ENCODE results near the gene FREY1.

The FREY1 gene

DNA sequence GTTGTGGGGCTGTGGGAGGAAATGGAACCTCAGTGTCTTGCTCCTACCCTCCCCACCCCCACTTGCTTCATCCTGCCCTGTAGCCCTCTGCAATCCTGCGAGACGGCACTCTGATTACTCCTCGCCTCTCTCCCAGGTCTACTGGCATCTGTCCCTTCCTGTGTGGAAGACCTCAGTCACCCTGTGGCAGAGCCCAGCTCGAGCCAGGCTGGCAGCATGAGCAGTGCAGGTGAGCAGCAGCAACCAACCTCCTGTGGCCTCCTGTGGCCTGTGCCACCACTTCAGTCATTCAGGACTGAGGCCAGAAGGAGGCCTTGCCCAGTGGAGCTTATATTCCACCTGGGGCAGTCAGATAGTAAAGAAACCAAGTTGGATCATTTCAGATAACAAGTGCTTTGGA lies 36.4 kb downstream of the FREY1 start:
- H3K9ac ChIP-seq (ENCODE audit: low read depth, low read length) = no peak overlapping the region
- H3K4me1 ChIP-seq (ENCODE audit: control insufficient read depth, insufficient read depth, low read length) = peaks cover 4% of the 10 kb centered on the region
- H3K4me3 ChIP-seq (ENCODE audit: low read depth, low read length) = no peak overlapping the region
- H3K36me3 ChIP-seq (ENCODE audit: control insufficient read depth, insufficient read depth, low read length) = peaks cover 30% of the 10 kb centered on the region
- no peaks in the 10 kb centered on the region for H3K9me3 ChIP-seq (ENCODE audit: control insufficient read depth, insufficient read depth, low read length)
- no peaks in the 10 kb centered on the region for H3K27me3 ChIP-seq (ENCODE audit: control insufficient read depth, insufficient read depth, low read length)

GRCh38 chr11:45869551-45869950 lies 37.5 kb downstream of the FREY1 start:
- Histone ChIP-seq H3K4me3 (ENCODE audit: low read depth, low read length) (no peak overlapping the region), H3K36me3 (ENCODE audit: control insufficient read depth, insufficient read depth, low read length) (peaks cover 30% of the 10 kb centered on the region)

GRCh38 chr11:45864041-45864440 lies 43.0 kb downstream of the FREY1 start:
- Histone ChIP-seq H3K9me3 (ENCODE audit: control insufficient read depth, insufficient read depth, low read length) (no peaks in the 10 kb centered on the region), H3K9ac (ENCODE audit: low read depth, low read length) (no peak overlapping the region), H3K4me3 (ENCODE audit: low read depth, low read length) (no peak overlapping the region), H3K36me3 (ENCODE audit: control insufficient read depth, insufficient read depth, low read length) (peaks cover 26% of the 10 kb centered on the region), H3K27me3 (ENCODE audit: control insufficient read depth, insufficient read depth, low read length) (no peaks in the 10 kb centered on the region), H3K4me1 (ENCODE audit: control insufficient read depth, insufficient read depth, low read length) (peaks cover 3% of the 10 kb centered on the region)

More at GRCh38 chr11:45869551-45869950, 37.5 kb downstream of the FREY1 start:
- Histone ChIP-seq H3K4me1 (ENCODE audit: control insufficient read depth, insufficient read depth, low read length) (no peaks in the 10 kb centered on the region), H3K27me3 (ENCODE audit: control insufficient read depth, insufficient read depth, low read length) (no peaks in the 10 kb centered on the region), H3K9me3 (ENCODE audit: control insufficient read depth, insufficient read depth, low read length) (no peaks in the 10 kb centered on the region), H3K9ac (ENCODE audit: low read depth, low read length) (no peak overlapping the region)

DNA sequence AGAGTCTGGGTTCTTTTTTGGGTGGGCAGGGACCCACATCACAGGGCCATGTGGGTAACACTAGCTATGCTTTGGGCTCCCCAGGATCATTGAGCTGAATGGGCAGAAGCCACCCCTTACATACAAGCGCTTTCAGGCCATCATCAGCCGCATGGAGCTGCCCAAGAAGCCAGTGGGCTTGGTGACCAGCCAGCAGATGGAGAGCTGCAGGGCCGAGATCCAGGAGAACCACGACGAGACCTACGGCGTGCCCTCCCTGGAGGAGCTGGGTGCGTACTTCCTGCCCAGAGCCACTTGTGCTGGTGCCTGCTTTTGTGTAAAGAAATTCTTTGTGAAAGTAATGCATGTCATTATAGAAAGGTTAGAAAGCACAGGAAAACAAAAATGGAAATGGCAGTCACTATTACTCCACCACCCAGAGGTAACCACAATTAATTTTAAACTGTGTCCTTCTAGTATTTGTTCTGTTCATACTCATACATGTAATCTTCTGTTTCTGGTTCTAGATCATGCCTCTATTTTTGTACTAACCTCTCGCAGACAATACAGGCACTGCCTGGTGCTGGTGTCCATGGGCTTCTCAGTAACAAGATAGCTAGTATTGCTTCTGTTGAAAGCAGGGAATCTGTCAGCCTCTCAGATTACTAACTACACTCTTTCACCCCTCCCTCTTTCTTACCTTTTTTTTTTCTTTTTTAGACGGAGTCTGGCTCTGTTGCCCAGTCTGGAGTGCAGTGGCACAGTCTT lies 46.1 kb downstream of the FREY1 start:
- Histone ChIP-seq H3K4me1 (ENCODE audit: control insufficient read depth, insufficient read depth, low read length) (peaks cover 11% of the 10 kb centered on the region), H3K36me3 (ENCODE audit: control insufficient read depth, insufficient read depth, low read length) (peaks cover 26% of the 10 kb centered on the region), H3K27me3 (ENCODE audit: control insufficient read depth, insufficient read depth, low read length) (no peaks in the 10 kb centered on the region), H3K9me3 (ENCODE audit: control insufficient read depth, insufficient read depth, low read length) (no peaks in the 10 kb centered on the region), H3K9ac (ENCODE audit: low read depth, low read length) (no peak overlapping the region), H3K4me3 (ENCODE audit: low read depth, low read length) (no peak overlapping the region)

DNA sequence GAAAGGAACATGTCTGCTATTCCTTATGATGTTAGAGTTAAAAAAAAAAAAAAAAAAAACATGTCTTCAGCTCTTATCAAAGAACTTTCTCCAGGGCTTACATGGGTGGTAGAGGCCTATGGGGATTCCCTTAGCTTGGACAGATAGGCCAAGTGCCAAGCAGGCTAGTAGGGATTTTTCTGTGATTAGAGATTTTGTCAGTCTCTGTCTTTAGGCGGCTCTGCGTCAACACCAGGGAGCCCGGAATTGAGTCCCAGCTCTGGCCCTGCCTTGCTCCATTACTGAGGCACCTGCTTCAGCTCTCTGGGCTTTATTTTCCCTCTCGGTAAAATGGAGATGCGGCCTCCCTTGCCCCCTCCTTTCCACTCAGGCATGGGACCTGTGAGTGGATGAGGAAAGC lies 46.7 kb downstream of the FREY1 start:
- peaks cover 26% of the 10 kb centered on the region for H3K36me3 ChIP-seq (ENCODE audit: control insufficient read depth, insufficient read depth, low read length)
- H3K4me1 ChIP-seq (ENCODE audit: control insufficient read depth, insufficient read depth, low read length) = peaks cover 14% of the 10 kb centered on the region
- H3K4me3 ChIP-seq (ENCODE audit: low read depth, low read length) = no peak overlapping the region
- no peaks in the 10 kb centered on the region for H3K9me3 ChIP-seq (ENCODE audit: control insufficient read depth, insufficient read depth, low read length)
- no peak overlapping the region for H3K9ac ChIP-seq (ENCODE audit: low read depth, low read length)
- H3K27me3 ChIP-seq (ENCODE audit: control insufficient read depth, insufficient read depth, low read length) = no peaks in the 10 kb centered on the region

DNA sequence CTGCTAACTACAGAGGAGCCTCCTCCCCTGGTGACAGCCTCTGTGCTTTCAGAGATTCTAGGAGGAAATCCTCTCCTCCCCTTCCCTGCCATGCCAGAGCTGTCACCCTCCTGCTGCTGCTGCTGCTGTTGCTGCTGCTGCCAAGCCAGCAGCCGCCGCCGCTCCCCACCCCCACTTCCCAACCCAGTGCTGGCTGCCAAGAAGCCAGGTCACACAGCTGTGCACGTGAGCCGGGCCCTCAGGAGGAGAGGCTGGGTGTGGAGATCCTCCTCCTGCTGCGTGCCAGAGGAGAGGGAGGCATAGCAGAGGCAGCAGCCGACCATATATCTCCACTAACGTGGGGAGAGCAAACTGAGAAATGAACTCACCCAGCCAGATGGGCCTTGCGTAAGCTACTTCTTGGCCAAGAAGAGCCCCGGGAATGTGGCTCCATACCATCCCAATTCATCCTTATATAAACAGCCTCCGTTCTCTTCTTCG lies 47.4 kb downstream of the FREY1 start:
- H3K9me3 ChIP-seq (ENCODE audit: control insufficient read depth, insufficient read depth, low read length) = no peaks in the 10 kb centered on the region
- no peak overlapping the region for H3K9ac ChIP-seq (ENCODE audit: low read depth, low read length)
- H3K4me1 ChIP-seq (ENCODE audit: control insufficient read depth, insufficient read depth, low read length) = peaks cover 20% of the 10 kb centered on the region
- peaks cover 26% of the 10 kb centered on the region for H3K36me3 ChIP-seq (ENCODE audit: control insufficient read depth, insufficient read depth, low read length)
- no peaks in the 10 kb centered on the region for H3K27me3 ChIP-seq (ENCODE audit: control insufficient read depth, insufficient read depth, low read length)
- no peak overlapping the region for H3K4me3 ChIP-seq (ENCODE audit: low read depth, low read length)

GRCh38 chr11:45858751-45859398 lies 48.2 kb downstream of the FREY1 start:
- Histone ChIP-seq H3K27me3 (ENCODE audit: control insufficient read depth, insufficient read depth, low read length) (no peaks in the 10 kb centered on the region), H3K4me1 (ENCODE audit: control insufficient read depth, insufficient read depth, low read length) (peaks cover 20% of the 10 kb centered on the region), H3K9me3 (ENCODE audit: control insufficient read depth, insufficient read depth, low read length) (no peaks in the 10 kb centered on the region), H3K9ac (ENCODE audit: low read depth, low read length) (no peak overlapping the region), H3K36me3 (ENCODE audit: control insufficient read depth, insufficient read depth, low read length) (peaks cover 23% of the 10 kb centered on the region), H3K4me3 (ENCODE audit: low read depth, low read length) (no peak overlapping the region)

- no peaks in the 10 kb centered on the region for H3K9me3 ChIP-seq (ENCODE audit: control insufficient read depth, insufficient read depth, low read length)
- H3K36me3 ChIP-seq (ENCODE audit: control insufficient read depth, insufficient read depth, low read length) = peaks cover 21% of the 10 kb centered on the region
- H3K4me3 ChIP-seq (ENCODE audit: low read depth, low read length) = no peak overlapping the region
- peaks cover 25% of the 10 kb centered on the region for H3K4me1 ChIP-seq (ENCODE audit: control insufficient read depth, insufficient read depth, low read length)
- no peaks in the 10 kb centered on the region for H3K27me3 ChIP-seq (ENCODE audit: control insufficient read depth, insufficient read depth, low read length)
- H3K9ac ChIP-seq (ENCODE audit: low read depth, low read length) = no peak overlapping the region
These were observed 49.1 kb downstream of the FREY1 start for GRCh38 chr11:45857961-45858474.

All from iPS-15b (cell line).